ENCODE results near the gene C19orf67. TPM values are rescaled to one million over a fixed set of nuclear protein-coding genes. Genes with fewer than 3 reads are reported as not detected.

C19orf67 gene
- total and polyA plus RNA-seq, 2 of the 13 experiments (the other 11 are each of a cell fraction or from before 2014, with no cell fraction given) = 0.11 to 0.32 TPM

GRCh38 chr19:14080887-14081796 lies 4.4 kb downstream of the C19orf67 start:
- H3K27me3 ChIP-seq (ENCODE audit: control insufficient read depth in 1 of 2, insufficient read depth in 2 of 2, low read length in 2 of 2) = no peaks in the 10 kb centered on the region; a peak in 1 of 5 replicates
- peak overlapping the region; percentile 95 for H3K4me2 ChIP-seq (ENCODE audit: low read depth, low read length)
- H3K79me2 ChIP-seq (ENCODE audit: insufficient read depth, low read length) = peaks cover 5% of the 10 kb centered on the region
- no peaks in the 10 kb centered on the region for H4K20me1 ChIP-seq (ENCODE audit: insufficient read depth, low read length)
- peak overlapping the region; percentile 92 for H3K9ac ChIP-seq (ENCODE audit: insufficient read depth, low read depth, low read length)
- FAIRE-seq (peak; percentile 99), ATAC-seq (peak; percentile 80), DNase-seq (ENCODE audit: low spot score) (peak; percentile 99)
- peak overlapping the region; percentile 91 for H3K27ac ChIP-seq (ENCODE audit: extremely low read length, insufficient read depth, low read length)
- intact Hi-C loops (cut with micrococcal nuclease; ENCODE audit: unreplicated experiment) = loop anchor here (1.0 to 5.0 kb wide), 3 partner anchors 9 to 56 kb away; partner anchors contain the start of genes ASF1B, PRKACA and SAMD1
- TSS peak; percentile 94 for BruUV-seq (replicated peaks)
- H3K9me3 ChIP-seq (ENCODE audit: low read length) = no peaks in the 10 kb centered on the region
- in situ Hi-C loops (cut with HindIII; ENCODE audit: extremely low pct_ligation_motif_present, low pct_unique_long_range_greater_than_20kb) = no loop called here
- peaks cover 38% of the 10 kb centered on the region for H3K4me1 ChIP-seq (ENCODE audit: insufficient read depth, low read length)
- H2AFZ ChIP-seq (ENCODE audit: low read length) = no peak overlapping the region
- no peaks in the 10 kb centered on the region for H3K36me3 ChIP-seq (replicated peaks in 1 of 2; ENCODE audit: control insufficient read depth in 1 of 2, insufficient read depth in 2 of 2, low read length in 2 of 2)
- H3K4me3 ChIP-seq (replicated peaks in 1 of 3; ENCODE audit: insufficient read depth in 1 of 3, low read depth in 2 of 3, low read length in 3 of 3) = peak overlapping the region; percentile 79 to 95 (median 87)
- under 1% methylated on average over 36 of the region's 50 CpGs for WGBS (ENCODE audit: low lambda C conversion rate)
- POLR2A ChIA-PET = interaction anchor here (0.6 to 3.4 kb wide), 15 partner anchors 9 to 1332 kb away, joined by 3 to 14 read pairs (median 4); partner anchors contain the start of genes ASF1B, DCAF15, MISP3 and PRKACA
- CTCF ChIA-PET (ENCODE audit: low intra/inter-chr PET ratio, low total read pairs) = no interaction called here
- TF ChIP-seq POLR2A (IDR thresholded peaks at IDR 0.05; ENCODE audit: insufficient read depth in 1 of 2, low read depth in 2 of 2, low read length in 2 of 2) (peak; percentile 82 to 87), HNRNPUL1 (IDR thresholded peaks at IDR 0.05; ENCODE audit: low read depth, low read length) (no peak), BHLHE40 (IDR thresholded peaks at IDR 0.05; ENCODE audit: low read length) (no peak), ZNF839 (CRISPR knock-in tag; IDR thresholded peaks at IDR 0.05; ENCODE audit: borderline replicate concordance) (peak; percentile 65; the same call in 1 of the 2 replicates), ZMAT3 (CRISPR knock-in tag; conservative IDR thresholded peaks at IDR 0.05) (no peak; the same call in 1 of the 2 replicates), ZNF142 (CRISPR knock-in tag; IDR thresholded peaks at IDR 0.05) (peak; percentile 31; the same call in 1 of the 2 replicates), ZNF274 (CRISPR knock-in tag; IDR thresholded peaks at IDR 0.05) (peak; percentile 15; the same call in 1 of the 2 replicates), ZFX (CRISPR knock-in tag; IDR thresholded peaks at IDR 0.05; ENCODE audit: low read depth) (peak; percentile 91), RFXAP (CRISPR knock-in tag; IDR thresholded peaks at IDR 0.05; ENCODE audit: borderline replicate concordance) (no peak), MIER2 (CRISPR knock-in tag; IDR thresholded peaks at IDR 0.05) (peak; percentile 51; the same call in 1 of the 2 replicates), ZNF281 (CRISPR knock-in tag; IDR thresholded peaks at IDR 0.05; ENCODE audit: borderline replicate concordance) (peak; percentile 88), ZNF782 (CRISPR knock-in tag; IDR thresholded peaks at IDR 0.05; ENCODE audit: borderline replicate concordance) (0 out of 2 replicates have a peak, but pooled peaks have one; percentile 18)
